NCI-H226 (cell line): ENCODE results near the gene WDR37.

ENCODE experiments used
- DNase-seq: peaks from one replicate; pipeline ENCODE4 v3.0.0-alpha.2; 2015

Gene WDR37

DNA sequence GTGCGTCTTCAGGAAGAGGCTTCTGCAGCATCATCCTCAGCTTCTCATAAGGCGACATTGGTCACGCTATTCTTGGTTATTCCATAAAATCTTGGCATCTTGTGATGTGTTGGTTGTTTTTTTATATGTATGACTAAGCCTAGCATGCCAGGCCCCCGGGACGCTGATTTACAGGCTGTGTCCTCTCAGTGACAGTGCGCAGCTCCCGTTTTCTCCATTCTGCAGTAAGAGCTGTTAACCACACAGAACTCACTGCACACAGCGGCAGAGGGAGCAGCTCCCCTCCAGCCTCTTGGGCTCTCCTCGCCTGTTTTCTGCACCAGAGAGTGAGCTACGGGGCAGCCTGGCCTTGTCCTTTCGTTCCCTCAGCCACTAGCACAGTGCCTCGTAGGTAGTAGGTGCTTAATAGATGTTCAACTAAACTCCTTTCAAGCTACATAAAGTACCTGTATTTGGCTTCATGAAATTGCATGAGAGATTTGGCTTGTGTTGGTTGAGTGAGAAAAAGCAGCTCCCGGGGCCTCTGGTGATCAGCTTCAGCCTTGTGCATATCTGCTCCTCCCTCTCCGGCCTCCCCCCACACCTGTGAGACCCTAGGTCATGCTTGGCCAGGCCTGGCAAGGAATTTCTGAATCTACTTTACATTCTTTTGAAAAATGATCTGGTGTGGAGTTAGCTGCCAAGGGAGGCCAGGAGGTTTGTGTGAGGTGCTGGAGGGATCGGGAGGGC is 116.2 kb downstream of the WDR37 start:
- no peak for DNase-seq

DNA sequence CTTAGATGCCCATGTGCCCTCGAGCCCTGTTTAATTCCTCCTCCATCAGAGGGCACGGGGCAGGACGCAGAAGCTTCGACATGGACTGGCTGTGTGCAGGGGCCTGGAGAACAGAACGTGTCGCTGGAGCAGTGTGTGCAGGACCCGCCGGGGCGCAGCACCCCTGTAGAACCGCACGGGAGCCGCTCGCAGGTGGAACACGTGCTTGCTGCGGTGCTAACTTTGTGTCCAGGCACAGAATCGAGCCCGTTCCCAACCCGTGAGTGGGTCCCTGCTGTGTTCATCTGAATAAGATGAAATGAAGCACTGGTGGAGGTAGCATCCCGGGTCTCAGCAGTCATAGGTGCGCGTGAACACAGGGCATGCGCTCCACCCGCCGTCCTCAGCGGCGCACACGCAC is 116.9 kb downstream of the WDR37 start:
- DNase-seq, result no peak

DNA sequence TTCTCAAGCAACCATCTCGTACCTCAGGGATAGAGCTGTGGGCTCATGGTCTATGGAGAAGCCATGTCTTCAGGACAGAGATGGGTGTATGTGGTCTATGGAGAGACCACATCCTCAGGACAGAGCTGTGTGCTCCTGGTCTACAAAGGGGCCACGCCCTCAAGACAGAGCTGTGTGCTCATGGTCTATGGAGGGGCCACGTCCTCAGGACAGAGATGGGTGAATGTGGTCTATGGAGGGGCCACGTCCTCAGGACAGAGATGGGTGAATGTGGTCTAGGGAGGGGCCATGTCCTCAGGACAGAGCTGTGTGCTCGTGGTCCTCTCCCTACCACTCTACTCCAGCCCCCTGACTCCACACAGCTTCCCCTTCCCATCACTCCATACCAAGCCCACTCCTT is 117.8 kb downstream of the WDR37 start:
- no peak for DNase-seq

DNA sequence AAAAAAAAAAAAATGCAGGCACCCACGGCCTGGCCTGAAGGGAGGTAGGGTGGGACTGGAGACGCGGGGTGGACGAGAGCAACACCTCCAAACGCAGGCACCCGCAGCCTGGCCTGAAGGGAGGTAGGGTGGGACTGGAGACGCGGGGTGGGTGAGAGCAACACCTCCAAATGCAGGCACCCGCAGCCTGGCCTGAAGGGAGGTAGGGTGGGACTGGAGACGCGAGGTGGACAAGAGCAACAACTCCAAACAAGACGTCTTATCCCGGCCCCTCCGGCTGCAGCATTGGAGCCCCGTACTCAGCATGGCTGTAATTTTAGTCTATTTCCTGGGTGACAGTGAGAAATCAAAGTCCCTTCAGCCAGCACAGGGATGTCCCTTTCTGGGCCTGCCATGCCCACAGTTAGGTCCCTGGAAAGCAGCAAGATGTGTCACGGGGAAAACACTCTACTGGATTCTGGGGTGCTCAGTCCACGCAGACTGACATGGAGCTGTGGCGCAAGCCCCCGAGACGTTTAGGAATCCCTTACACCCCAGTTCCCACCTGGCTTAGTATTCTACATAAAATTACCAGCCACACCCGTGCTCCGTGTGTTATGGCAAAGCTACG is 119.9 kb downstream of the WDR37 start:
- no peak for DNase-seq

DNA sequence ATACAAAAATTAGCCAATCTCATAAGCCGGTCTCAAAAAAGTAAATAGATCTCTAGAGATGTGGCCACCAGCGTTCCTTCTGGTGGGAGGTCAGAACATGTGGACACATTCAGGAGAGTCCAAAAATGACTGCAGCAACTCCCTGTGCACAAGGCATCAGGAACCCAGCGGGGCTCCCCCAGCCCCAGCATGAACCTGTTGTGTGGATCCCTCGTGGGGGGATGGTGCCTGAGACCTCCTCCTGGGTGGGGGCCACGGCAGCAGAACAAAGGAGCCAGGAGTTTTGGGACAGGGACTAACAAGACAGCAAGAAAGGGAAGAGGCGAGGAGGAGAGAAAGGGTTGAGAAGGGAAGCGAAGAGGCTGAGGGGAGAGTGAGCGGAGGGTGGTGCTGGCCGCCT is 121.8 kb downstream of the WDR37 start:
- no peak for DNase-seq

DNA sequence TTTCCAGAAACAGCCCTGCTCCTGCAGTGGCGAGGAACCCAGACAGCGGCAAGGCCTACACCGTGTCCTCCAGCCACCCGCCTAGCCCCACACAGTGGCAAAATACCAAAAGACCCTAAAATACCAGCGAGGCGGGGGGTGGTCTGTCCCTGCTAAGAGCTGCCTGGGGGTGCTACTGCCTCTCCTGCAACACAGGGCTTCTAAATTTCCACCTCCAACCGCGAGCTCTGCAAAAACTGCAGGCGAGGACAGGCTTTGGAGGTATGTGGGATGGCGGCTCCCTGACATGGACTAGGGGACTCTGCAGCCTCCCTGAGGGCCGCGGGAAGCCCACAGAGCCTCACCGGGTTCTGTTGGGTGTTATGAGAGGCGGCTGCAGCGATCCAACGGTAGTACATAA is 122.3 kb downstream of the WDR37 start:
- DNase-seq, result no peak

DNA sequence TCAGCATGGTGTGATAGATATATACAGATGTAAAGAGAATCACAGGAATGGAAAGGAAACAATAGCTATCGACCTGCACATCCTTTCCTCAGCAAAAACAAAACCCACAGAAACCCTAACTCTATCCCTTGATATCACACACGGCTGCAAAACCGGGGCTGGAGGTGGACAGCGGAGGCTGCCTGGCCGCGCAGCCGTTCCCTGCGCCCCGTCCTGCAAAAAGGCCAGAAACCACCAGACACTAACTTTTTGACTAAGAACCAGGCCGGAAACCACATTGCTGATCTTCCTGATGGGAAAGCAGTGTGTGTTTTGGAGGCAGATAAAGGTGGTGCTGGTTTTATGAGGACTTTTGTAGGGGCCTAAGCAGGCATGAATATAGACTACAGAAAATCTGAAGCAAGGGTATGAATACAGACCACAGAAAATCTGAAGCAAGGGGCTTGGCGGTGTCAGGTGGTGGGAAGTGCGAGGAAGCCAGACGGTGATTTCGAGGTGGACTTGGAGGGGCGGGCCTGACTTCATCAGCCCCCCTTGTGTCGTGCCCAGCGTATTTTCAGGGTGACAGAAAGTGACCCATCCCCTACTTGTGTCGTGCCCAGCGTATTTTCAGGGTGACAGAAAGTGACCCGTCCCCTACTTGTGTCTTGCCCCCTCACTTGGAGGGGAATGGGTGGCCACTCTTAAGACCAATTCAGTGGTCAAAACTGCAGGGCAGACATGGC is 123.3 kb downstream of the WDR37 start:
- no peak for DNase-seq

DNA sequence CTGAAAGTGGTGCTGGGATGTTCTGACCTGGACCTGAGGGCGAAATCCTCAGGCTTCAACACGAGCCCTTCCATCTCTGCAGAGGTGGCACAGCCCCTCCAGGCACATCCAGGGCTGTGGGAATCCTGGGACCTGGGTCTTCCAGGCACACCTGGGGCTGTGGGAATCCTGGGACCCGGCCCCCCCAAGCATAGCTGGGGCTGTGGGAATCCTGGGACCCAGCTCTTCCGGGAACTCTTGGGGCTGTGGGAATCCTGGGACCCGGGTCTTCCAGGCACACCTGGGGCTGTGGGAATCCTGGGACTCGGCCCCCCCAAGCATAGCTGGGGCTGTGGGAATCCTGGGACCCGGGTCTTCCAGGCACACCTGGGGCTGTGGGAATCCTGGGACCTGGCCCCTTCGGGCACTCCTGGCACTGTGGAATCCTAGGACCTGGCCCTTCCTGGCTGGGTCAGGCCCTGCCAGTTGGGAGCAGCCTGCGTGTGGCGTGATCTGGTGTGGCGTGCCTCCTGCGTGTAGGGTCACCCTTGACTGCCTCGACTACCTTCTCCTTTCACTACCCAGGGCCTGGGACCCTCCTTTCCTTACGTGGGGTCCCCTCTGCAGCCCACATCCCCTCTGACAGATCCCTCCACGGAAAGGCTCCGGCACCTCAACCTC is 124.0 kb downstream of the WDR37 start:
- DNase-seq, result no peak

DNA sequence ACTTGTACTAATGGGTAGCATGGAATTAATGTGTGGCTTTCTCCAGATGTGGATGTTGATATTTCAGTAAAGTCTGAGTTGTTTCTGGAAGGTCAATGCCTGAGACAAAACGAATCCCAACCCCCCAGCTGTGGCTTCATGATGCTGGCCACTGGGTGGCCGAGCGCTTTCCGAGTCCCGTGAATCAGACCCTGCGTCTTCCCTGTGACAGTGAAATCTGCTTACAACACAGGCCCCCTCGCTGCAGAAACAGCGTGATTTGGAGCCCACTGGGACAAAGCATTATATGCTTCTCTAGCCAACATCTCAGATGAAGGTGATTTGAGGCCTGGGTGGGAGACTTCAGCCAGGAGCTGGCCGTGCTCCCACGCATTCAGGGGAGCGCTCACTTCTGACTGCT is 124.7 kb downstream of the WDR37 start:
- no peak for DNase-seq
